ENCODE data around the gene TENM4. TPM values are rescaled to one million over a fixed set of nuclear protein-coding genes. Genes with fewer than 3 reads are reported as not detected.
"Not testable (repeated sequence)": the region's sequence is repeated elsewhere in the genome, so short reads cannot be mapped to it uniquely, and the experiment has no call there.

The TENM4 gene
- total RNA-seq, 2 experiments from 2014 or later, result not detected

DNA sequence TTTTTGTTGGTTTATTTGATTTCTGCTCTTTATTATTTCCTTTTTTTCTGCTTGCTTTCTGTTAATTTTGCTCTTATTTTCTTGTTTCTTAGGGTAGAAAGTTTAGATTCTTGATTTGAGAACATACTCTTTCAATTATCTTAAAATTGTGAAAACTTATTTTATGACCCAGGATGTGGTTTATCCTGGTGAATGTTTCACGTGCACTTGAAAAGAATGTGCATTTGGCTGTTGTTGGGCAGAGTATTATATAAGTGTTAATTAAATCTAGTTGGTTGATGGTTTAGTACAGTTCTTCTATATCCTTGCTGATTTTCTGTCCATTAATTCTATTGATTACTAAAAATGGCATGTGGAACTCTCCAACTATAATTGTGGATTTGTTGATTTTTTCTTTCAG, 799.3 kb downstream of the TENM4 start:
- Histone ChIP-seq H3K9me3 (ENCODE audit: low read length) (no peaks in the 10 kb centered on the region), H3K27ac (ENCODE audit: low read depth, low read length, poor library complexity, severe bottlenecking) (no peak overlapping the region), H3K79me2 (ENCODE audit: insufficient read depth, low read depth, low read length) (no peaks in the 10 kb centered on the region), H3K4me2 (ENCODE audit: low read length) (no peak overlapping the region), H2AFZ (ENCODE audit: low read length) (no peak overlapping the region), H3K9me2 (ENCODE audit: insufficient read depth, low read length) (no peaks in the 10 kb centered on the region), H3K36me3 (ENCODE audit: insufficient read depth, low read length) (no peaks in the 10 kb centered on the region), H3K4me1 (ENCODE audit: insufficient read depth, low read length, poor library complexity, severe bottlenecking) (no peaks in the 10 kb centered on the region), H3K4me3 (ENCODE audit: low read depth, low read length, poor library complexity, severe bottlenecking) (no peak overlapping the region), H4K20me1 (ENCODE audit: insufficient read depth, low read length) (no peaks in the 10 kb centered on the region)
- intact Hi-C loops (cut with micrococcal nuclease; ENCODE audit: unreplicated experiment), result loop anchor here (10.0 kb wide), 2 partner anchors 153 to 433 kb away; no protein-coding TSS in a partner anchor
- ChIA-PET POLR2A (no interaction called here), CTCF (ENCODE audit: unreplicated experiment) (no interaction called here)
- DNase-seq (ENCODE audit: low spot score), result no peak
- BruUV-seq (replicated peaks), result no TSS peak
- TF ChIP-seq CTCF (conservative IDR thresholded peaks at IDR 0.05; ENCODE audit: low read length) (no peak), EZH2phosphoT487 (IDR thresholded peaks at IDR 0.05; ENCODE audit: borderline replicate concordance, low read depth, low read length) (no peak)

- Histone ChIP-seq H3K4me1 (ENCODE audit: insufficient read depth, low read length, poor library complexity, severe bottlenecking) (no peaks in the 10 kb centered on the region), H3K9me2 (ENCODE audit: insufficient read depth, low read length) (no peaks in the 10 kb centered on the region), H3K4me2 (ENCODE audit: low read length) (no peak overlapping the region), H3K79me2 (ENCODE audit: insufficient read depth, low read depth, low read length) (no peaks in the 10 kb centered on the region), H3K27ac (ENCODE audit: low read depth, low read length, poor library complexity, severe bottlenecking) (no peak overlapping the region), H3K9me3 (ENCODE audit: low read length) (no peaks in the 10 kb centered on the region), H4K20me1 (ENCODE audit: insufficient read depth, low read length) (no peaks in the 10 kb centered on the region), H2AFZ (ENCODE audit: low read length) (no peak overlapping the region), H3K4me3 (ENCODE audit: low read depth, low read length, poor library complexity, severe bottlenecking) (no peak overlapping the region), H3K36me3 (ENCODE audit: insufficient read depth, low read length) (no peaks in the 10 kb centered on the region)
- TF ChIP-seq CTCF (conservative IDR thresholded peaks at IDR 0.05; ENCODE audit: low read length), result no peak
- no peak for TF ChIP-seq EZH2phosphoT487 (IDR thresholded peaks at IDR 0.05; ENCODE audit: borderline replicate concordance, low read depth, low read length)
- POLR2A ChIA-PET, result no interaction called here
- CTCF ChIA-PET (ENCODE audit: unreplicated experiment), result no interaction called here
- DNase-seq (ENCODE audit: low spot score), result no peak
- intact Hi-C loops (cut with micrococcal nuclease; ENCODE audit: unreplicated experiment), result no loop called here
- no TSS peak for BruUV-seq (replicated peaks)
These were observed 802.0 kb downstream of the TENM4 start for GRCh38 chr11:78638704-78639380.

GRCh38 chr11:78637527-78637926, 803.3 kb downstream of the TENM4 start:
- POLR2A ChIA-PET, result not testable (repeated sequence)

More at GRCh38 chr11:78637527-78637926, 803.3 kb downstream of the TENM4 start:
- H3K36me3 ChIP-seq (ENCODE audit: insufficient read depth, low read length); H2AFZ ChIP-seq (ENCODE audit: low read length); BruUV-seq (replicated peaks); H3K4me1 ChIP-seq (ENCODE audit: insufficient read depth, low read length, poor library complexity, severe bottlenecking); H3K9me3 ChIP-seq (ENCODE audit: low read length); intact Hi-C loops (cut with micrococcal nuclease; ENCODE audit: unreplicated experiment); H3K9me2 ChIP-seq (ENCODE audit: insufficient read depth, low read length); CTCF ChIA-PET (ENCODE audit: unreplicated experiment); DNase-seq (ENCODE audit: low spot score); H3K4me3 ChIP-seq (ENCODE audit: low read depth, low read length, poor library complexity, severe bottlenecking); H4K20me1 ChIP-seq (ENCODE audit: insufficient read depth, low read length); H3K27ac ChIP-seq (ENCODE audit: low read depth, low read length, poor library complexity, severe bottlenecking); H3K79me2 ChIP-seq (ENCODE audit: insufficient read depth, low read depth, low read length); H3K4me2 ChIP-seq (ENCODE audit: low read length): not testable (repeated sequence)
